ENCODE results near the gene PPFIA1. TPM values are rescaled to one million over a fixed set of nuclear protein-coding genes. Genes with fewer than 3 reads are reported as not detected.
A peak's percentile ranks its signal among the peaks of the same experiment; 100 is the strongest.
"Not testable (repeated sequence)": the region's sequence is repeated elsewhere in the genome, so short reads cannot be mapped to it uniquely, and the experiment has no call there.

The PPFIA1 gene
- polyA plus RNA-seq, 5 donors: 39.4 to 55.0 (median 46.9) TPM

GRCh38 chr11:70389201-70389600 lies 118.7 kb downstream of the PPFIA1 start:
- DNase-seq: no peak

- not testable (repeated sequence) for DNase-seq
Observed at GRCh38 chr11:70390882-70391281, 120.4 kb downstream of the PPFIA1 start.

DNA sequence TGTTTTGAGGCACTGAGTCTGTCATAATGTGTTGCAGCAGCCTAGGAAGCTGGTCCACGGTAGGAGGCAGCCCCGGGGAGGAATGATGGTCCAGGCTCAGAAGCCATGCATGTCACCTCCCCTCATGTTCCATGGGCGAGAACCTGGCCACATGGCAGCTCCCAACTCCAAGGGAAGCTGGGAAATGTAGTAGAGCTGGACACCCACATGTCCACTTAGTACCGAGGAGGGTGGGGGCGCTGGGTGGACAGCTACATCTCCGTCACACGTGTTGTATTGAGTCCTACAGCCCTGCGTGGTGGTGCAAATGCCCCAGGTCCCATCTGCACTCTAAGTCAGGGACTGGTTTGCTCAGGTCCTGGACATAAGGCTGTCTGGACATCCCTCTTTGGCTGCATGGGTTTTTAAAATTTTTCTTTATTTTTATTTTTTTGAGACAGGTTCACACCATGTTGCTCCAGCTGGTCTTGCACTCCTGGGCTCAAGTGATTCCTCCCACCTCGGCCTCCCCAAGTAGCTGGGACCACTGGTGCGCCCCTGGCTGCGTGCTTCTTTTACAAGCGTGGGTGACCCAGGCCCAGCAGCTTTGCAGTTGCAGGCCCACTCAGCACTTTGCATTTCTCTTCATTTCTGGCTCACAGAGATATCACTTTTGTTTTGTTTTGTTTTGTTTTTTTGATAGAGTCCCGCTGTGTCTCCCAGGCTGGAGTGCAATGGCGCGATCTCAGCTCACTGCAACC lies 123.9 kb downstream of the PPFIA1 start:
- DNase-seq: no peak

GRCh38 chr11:70397336-70397982 lies 127.0 kb downstream of the PPFIA1 start:
- peak in 1 of 2 donors; percentile 13 for DNase-seq

DNA sequence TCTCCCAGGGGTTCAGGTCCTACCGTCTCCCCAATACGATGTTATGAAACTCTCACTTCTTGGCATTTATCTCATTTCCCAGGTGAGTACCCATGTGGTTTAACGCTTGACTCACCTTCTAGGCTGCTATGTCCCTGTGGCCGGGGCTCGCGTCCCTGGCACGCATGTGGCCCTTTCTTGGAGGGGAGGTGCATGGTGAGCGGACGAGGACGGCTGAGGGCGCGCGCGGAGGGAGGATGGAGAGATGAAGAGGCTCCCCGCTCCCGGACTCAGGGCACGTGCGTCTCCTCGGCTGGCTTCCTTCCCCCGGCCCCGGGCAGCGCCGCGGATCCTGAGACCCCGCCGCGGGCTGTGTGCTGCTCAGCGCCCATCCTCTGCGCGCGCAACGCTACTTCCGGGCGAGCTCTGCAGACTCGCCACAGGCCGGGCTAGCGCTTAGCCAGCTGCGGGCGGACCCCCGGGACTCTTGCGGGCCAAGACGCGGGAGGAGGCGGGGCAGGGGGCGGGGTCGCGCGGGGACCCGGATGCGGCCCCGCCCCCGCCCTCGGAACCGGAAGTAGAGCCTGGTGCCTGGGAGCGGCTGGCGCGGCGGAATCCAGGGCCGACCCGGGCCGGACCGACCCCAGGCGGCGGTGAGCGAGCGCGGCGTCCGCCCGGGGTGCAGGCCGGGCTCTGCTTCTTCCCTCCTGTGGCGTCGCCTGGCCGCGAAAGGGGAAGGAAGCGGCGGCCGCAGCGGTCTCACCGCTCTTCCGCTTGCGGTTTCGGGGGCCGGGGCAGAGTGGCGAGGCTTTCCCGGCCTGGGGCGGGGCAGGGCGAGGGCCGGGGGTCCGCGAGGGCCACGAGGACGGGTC lies 127.7 kb downstream of the PPFIA1 start, which contains the start of gene CTTN:
TSS of gene CTTN (plus strand) at position 547 of the 851 bp plus-strand sequence. CDS start 8,769 bp downstream, outside the sequence.
- DNase-seq: peak; percentile 82 to 84

- DNase-seq: no peak
Observed at GRCh38 chr11:70398834-70399680, 128.6 kb downstream of the PPFIA1 start.

DNA sequence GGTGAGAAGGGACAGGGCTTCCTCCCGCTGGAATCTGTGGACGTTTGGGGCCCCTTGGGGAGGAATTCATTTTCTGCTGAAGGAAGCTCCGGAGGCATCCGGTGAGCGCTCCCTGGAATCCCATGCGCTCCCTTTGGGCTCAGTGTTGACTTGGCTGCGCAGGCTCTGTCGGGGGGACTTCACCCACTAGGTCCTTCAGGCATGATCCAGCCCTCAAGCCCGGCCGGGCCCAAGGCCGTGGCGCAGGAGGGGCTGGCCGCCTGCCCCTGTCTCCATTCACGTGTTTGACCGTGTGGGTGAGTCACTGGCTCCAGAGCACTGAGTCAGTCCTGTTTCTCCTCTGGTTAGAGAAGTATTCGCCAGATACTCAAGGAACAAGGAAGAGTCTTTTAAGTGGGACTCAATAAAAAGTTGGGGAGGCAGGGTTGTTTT lies 129.2 kb downstream of the PPFIA1 start:
- no peak for DNase-seq

GRCh38 chr11:70400643-70401042 lies 130.2 kb downstream of the PPFIA1 start:
- DNase-seq: no peak

DNA sequence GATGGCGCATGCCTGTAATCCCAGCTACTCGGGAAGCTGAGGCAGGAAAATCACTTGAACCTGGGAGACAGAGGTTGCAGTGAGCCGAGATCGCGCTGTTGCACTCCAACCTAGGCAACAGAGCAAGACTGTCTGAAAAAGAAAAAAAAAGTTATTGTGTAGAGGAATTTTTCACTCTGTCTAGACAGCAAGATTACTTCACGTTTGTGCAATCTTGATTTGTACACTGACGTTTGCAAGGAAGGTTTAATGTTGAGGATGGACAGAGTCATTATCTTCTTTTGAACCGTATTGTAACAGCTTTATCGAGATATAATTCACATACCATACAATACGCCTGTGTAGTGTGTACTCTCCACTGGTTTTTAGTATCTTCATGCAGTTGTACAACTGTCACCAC lies 131.5 kb downstream of the PPFIA1 start:
- no peak for DNase-seq

GRCh38 chr11:70402685-70403084 lies 132.2 kb downstream of the PPFIA1 start:
- DNase-seq: no peak

DNA sequence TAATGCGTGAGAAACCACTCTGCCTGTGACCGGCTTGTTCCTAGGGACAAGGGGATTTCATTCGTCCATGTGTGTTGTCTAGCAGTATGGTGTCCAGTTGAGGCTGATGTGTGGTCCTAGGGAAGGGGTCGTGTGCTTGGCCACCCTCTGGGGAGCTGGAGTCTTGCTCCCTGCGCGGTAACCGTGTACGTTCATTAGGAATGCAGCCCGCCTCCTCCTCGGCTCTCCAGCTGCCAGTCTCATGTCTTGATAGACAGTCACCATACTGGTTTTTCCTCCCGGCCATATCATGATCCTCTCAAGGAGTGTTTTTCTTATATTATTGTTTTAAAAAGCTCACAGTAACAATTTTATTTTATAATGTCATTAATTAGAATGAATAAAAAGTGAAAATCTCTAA lies 133.8 kb downstream of the PPFIA1 start:
- DNase-seq: no peak

GRCh38 chr11:70405679-70406395 lies 135.3 kb downstream of the PPFIA1 start:
- no peak for DNase-seq

DNA sequence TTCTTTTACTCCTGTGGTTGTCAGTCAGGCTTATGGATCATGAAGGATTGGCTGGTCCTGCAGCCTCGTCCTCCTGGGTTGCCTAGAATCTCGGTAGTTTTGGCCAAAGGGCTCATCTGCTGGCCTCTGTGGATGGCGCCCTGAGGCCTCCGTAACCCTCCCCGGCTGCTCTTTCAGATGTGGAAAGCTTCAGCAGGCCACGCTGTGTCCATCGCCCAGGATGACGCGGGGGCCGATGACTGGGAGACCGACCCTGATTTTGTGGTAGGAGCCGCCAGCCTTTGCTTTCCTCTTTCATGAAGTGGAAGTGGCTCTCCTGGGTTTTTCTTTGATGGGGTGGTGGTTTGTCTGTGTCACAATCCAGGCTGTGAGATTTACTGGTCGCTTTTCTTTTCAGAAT lies 136.6 kb downstream of the PPFIA1 start:
- no peak for DNase-seq

DNA sequence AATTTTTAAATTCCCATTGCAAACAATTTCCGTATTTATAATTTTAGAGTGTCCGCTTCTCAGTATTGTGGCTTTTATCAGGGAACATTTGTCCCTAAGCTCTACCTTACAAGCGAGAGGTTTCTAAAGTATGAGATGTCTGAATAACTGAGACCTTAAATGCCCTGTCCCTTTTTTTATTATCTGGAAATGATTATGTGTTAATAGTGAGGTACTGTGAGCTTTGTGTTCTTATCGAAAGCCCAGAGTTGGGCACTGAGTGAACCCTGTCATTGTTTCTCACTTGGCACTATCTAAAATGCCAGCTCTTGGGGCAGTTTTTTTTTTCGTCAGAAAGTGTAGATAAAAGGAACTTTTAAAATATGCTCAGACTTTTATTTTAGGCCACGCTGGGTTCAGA lies 137.3 kb downstream of the PPFIA1 start:
- no peak for DNase-seq

DNA sequence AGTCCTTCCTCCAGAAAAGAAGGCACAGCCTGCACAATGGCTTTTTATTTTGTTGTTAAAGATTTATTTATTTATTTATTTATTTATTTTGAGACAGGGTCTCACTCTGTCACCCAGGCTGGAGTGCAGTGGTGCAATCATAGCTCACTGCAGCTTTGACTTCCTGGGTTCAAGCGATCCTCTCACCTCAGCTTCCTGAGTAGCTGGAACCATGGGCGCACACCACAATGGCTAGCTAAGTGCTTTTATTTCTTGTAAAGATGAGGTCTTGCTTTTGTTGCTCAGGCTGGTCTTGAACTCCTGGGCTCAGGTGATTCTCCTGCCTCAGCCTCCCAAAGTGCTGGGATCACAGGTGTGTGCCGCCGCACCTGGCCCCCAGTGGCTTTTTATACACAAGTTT lies 137.8 kb downstream of the PPFIA1 start:
- DNase-seq: not testable (repeated sequence)

GRCh38 chr11:70409437-70409836 lies 138.9 kb downstream of the PPFIA1 start:
- no peak for DNase-seq

DNA sequence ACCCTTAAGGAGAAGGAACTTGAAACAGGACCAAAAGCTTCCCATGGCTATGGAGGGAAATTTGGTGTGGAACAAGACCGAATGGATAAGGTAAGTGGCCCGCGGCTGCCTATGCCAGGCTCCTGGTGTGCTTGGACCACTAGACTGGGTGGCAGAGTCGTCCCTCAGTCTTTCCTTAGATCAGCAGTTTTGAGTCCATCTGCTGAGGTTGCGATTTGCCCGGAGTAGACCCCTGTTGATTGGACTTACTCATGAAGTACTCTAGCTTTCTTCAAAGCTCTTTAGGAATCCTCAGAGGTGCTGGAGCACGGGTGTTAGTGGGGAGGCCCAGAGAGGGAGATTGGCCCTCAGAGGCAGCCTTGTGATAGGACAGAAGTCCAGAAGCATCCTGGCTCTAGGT lies 139.4 kb downstream of the PPFIA1 start:
- no peak for DNase-seq

- DNase-seq: no peak
Observed at GRCh38 chr11:70410276-70411205, 140.1 kb downstream of the PPFIA1 start.

- DNase-seq: no peak
Observed at GRCh38 chr11:70411713-70412452, 141.4 kb downstream of the PPFIA1 start.
